ENCODE results near the gene ADCK2.
A peak's percentile ranks its signal among the peaks of the same experiment; 100 is the strongest.
"Not testable (repeated sequence)": the region's sequence is repeated elsewhere in the genome, so short reads cannot be mapped to it uniquely, and the experiment has no call there.

The ADCK2 gene

DNA sequence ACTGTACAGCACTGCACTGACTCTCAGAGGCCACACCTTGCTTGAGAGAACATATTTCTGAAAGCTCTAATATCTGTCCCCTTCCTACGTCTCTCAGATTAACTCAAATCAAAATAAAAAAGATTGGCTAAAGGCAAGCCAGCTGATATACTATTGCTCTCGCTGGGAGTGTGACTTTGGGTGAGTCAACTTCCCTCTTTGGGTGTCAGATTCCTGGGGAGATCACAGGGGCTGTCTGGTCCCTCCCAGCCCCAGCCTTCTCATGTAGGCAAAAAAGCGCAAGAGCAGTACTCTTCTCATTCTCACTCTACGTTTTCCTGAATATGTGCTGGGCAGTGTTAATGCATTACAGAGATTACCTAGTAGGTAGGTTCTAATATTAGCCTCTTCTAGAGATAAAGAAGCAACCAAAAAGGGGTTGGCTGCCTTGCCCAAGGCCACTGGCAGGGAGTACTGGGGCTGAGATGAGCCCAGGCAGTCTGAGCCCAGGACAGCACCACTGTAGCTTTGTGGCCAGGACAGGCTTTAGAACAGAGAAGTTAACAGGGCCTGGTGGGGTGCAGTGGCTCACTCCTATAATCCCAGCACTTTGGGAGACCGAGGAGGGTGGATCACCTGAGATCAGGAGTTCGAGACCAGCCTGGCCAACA lies 23.1 kb upstream of the ADCK2 start:
- no peak for DNase-seq

DNA sequence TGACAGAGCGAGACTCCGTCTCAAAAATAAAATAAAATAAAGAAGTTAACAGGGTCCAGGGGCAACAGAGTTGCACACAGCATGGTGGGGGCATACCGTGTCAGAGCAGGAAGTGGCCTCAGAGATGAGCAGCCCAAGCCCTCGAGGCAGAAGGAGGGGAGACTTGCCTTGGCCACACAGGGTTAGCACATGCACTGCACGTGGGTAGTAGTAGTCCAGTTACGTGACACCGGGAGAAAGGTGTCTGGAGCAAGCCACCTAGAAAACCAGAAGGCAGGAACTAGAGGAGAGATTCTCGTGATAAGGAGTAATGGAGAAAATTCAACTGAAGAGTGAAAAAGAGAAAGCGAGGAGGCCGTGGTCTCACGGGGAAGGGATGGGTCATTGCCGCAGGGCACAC lies 22.4 kb upstream of the ADCK2 start:
- no peak for DNase-seq

DNA sequence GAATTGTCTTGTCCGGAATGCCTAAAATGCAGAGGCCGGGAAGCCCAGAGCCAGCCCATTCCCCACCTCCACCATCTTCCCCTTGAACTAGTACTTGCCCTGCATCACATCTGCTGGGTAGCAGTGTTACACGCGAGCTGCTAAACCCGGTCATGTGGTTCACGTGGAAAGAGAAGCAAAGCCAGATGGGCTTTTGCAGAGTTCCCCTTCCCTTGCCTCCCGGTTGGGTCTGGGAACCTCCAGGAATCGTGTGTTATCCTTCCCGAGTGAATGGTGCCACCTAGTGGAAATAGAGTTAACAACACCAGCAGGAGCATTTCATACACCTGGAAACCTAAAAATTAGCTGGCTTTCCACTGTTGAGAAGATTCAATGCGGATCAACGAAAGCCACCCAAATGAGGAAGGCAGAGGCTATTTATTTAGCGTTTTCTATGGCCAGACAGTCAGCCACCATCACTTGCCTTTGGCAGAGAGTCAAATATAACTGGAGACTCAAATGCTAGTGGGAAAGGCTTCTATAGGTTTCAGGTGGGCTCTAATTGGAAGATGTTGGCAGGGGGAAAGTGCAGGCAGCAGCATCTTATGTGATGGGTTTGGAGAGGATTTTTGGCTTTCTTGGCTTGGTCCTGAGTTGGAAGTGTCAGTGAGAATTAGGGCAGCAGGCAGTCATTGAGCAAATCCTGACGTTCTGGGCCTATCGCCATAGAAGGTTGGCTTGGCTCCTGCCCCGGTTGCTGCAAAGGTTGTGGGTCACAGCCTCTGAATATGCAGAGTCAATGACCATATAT lies 19.2 kb upstream of the ADCK2 start:
- peak; percentile 78 for DNase-seq

DNA sequence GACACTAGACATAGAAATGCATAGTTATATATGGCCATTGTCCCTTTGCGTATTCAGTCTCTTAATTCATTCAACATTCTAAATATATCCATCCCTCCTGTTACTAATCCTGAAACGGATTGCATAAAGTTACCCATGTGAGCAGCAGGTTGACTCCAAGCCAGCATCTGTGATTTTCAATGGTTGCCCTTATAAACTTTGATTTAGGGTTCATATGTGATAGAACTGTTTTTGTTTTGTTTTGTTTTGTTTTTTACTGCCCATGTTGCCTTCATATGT lies 18.7 kb upstream of the ADCK2 start:
- no peak for DNase-seq

DNA sequence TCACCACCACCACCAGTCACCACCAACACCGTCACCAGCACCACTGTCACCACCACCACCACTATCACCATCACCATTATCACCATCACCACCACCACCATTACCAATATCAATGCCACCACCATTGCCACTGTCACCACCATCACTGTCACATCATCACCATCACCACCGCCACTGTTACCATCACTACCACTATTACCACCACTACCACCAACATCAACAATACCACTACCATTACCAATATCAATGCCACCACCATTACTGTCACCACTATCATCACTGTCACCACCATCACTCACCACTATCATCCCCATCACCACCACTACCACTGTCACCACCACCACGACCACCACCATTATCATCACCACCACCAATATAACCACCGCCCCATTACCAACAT lies 18.1 kb upstream of the ADCK2 start:
- DNase-seq, result no peak

DNA sequence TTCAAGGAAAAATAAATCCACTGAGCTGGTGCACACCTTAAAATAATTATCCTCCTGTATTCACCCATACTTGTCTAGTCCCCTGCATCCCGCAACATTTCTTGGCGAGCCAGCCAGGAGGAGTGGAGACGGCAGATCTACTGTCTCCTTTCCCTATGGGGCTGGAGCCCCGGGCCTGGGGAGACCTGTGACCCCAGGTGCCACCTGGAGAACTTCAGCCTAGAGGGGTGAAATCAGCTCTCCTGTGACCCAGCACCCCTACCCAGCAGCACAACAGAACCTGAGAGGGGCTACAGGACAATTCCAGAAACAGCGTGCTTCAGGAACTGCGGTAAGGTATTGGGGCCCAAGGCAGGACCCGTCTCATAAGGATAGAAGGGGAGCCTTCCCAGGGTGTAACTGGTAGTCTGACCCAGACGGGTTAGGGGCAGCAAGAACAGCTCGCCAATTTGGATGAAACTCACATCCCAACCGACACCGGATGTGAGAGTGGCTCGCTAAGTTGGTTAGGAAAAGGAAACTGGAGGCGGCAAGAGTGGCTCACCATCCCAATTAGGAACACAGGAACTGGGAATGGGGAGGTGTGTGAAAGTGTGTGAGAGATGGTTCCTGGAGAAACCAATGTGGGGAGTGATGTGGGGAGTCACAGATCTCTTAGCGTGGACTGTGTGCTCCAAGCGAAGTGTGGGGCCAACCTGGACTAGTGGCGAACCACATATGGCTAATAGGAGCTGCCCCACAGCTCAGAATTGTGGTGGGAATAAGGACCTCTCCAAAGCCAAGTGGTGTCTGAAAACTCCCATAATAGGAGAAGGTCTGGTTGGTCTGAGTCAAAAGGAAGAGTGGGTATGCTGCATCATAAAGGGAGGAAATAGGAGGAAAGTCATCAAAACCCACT lies 17.0 kb upstream of the ADCK2 start:
- DNase-seq, result no peak

DNA sequence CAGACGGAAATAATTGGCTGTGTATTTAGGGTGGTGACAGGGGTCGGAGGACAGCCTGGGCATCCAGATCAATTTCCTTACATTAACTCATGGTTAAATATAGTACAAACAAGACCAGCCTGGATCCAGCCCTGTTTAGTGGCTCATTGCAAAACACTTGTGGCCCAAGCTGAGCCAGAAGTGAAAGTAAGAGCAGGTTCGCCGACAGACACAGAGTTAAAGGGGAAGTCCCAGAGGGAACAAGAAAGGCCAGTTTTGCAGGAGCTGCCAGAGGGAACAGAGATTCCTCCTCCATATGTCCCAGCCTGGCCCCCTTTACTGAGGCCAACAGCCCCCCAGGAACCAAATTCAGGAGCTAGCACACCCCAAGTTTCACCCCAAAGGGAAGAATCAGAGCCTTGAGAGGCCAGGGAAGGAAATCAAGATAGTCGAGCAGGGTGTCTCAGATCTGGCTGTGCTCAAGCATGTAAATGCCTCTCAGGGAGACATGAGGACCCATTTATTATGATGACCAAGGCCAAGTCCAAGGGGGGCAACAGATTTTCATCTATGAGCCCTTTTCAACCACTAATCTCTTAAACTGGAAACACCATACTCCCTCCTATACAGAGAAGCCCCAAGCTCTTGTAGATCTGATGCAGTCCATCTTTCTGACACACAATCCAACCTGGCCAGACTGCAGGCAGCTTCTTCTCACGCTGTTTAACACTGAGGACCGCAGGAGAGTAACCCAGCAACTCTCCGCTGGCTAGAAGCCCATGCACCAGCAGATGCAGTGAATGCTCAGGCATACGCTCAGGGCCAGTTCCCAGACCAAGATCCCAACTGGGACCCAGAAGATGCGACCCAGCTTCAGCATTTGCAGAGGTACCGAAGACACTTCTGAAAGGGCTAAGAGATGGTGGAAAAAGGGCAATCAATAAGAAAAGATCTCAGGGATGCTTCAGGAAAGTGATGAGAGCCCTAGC lies 15.9 kb upstream of the ADCK2 start:
- DNase-seq, result no peak

DNA sequence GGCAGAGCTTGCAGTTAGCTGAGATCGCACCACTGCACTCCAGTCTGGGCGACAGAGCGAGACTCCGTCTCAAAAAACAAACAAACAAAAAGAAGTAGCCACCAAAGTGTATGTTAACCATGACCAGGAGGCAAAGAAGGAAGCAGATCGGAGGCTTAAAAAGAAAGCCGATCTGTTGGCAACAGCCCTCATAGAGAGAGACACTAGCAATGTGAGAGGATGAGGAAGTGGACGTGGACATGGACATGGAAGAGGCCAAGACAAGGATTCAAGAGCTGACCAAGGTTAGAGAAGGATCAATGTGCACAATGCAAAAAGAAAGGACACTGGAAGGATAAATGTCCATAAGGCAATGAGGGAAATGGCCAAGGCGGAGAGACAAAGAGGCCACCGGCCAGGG lies 14.9 kb upstream of the ADCK2 start:
- DNase-seq, result no peak

DNA sequence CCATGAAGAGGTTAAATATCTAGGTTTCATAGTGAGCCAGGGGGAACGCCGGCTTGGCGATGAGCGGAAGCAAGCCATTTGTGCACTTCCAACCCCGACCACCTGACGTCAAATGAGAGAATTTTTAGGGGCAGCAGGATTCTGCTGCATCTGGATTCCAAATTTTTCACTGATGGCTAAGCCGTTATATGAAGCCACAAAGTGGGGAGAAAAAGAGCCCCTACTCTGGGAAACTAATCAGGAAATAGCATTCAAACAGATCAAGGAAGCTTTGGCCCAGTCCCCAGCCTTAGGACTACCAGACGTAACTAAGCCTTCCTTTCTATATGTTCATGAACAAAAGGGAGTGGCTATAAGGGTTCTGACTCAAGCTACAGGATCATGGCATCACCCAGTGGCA lies 12.9 kb upstream of the ADCK2 start:
- no peak for DNase-seq

DNA sequence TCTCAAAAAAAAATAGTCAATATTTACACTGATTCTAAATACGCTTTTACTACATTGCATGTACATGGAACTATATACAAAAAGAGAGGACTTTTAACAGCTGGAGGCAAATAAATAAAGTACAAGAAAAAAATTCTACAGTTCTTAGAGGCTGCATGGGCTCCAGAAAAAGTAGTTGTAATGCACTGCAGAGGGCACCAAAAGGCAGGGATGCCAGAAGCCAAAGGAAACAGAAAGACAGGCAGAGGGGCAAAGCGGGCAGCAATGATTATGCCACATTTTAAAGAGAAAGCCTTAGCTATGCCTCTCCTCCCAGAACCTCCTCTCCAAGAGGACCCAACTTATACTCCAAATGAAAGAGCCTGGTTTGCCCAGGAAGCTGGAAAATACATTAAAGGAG lies 11.6 kb upstream of the ADCK2 start:
- no peak for DNase-seq

DNA sequence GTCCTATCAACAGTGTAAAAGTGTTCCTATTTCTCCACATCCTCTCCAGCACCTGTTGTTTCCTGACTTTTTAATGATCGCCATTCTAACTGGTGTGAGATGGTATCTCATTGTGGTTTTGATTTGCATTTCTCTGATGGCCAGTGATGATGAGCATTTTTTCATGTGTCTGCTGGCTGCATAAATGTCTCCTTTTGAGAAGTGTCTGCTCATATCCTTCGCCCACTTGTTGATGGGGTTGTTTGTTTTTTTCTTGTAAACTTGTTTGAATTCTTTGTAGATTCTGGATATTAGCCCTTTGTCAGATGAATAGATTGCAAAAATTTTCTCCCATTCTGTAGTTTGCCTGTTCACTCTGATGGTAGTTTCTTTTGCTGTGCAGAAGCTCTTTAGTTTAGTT lies 9.8 kb upstream of the ADCK2 start:
- DNase-seq, result not testable (repeated sequence)

DNA sequence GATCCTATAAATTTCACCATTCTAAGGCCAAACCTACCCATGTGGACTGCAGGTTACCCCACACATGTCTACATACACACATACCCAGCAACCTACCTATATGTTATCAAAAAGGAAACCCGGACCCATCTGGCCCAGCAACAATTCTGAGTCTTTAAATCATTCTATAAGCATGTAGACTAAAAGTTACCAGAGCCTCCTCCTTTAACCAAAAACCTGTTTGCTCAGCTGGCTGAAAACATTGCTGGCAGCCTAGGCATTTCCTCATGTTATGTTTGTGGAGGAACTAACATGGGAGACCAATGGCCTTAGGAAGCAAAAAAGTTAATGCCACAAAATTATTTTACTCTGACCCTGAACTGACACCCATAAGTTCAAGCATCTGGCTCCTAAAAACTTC lies 5.3 kb upstream of the ADCK2 start:
- no peak for DNase-seq

DNA sequence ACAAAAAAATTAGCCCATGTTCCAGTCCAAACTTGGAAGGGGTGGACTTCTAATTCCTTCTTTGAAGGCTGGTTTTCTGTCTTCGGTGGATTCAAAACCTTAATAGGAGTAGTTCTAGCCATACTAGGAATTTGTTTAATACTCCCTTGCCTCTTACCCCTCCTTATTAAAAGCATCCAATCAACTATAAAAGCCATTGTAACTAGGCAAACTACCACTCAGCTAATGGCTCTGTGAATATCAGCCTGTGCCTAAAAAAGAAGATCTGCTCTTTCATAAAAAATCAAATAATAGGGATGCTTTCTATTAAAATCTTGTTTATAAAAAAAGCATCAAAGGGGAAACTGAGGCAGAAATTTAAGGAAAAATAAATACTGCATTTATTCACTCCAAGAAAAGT lies 4.1 kb upstream of the ADCK2 start:
- no peak for DNase-seq

DNA sequence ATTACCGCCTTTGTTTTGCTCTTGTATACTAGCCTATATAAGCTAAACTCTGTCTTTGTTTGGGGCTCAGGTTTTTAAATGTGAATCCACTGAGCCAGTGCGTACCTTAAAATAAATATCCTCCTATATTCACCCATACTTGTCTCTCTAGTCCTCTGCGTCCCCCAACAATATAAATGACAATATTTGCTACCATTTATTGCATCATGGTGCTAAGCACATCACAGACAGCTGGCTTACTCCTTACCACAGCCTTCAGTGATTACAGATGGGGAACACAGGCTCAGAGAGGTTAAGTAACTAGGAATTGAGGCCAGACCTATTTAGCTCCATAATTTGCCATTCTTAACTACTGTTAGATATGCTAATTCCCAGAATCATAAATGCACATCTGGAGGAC lies 3.4 kb upstream of the ADCK2 start:
- no peak for DNase-seq

DNA sequence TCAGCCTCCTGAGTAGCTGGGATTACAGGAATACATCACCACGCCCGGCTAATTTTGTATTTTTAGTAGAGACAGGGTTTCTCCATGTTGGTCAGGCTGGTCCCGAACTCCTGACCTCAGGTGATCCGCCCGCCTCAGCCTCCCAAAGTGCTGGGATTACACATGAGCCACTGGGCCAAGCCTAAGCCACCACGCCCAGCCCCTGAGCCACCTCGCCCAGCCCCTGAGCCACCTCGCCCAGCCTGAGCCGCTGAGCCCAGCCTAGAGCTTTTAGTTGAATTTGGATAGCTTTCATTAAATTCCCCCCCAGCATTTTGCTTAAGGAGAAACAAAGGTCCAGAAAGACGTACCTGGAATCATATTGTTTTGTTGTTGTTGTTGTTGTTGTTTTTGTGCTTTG lies 2.9 kb upstream of the ADCK2 start:
- not testable (repeated sequence) for DNase-seq

DNA sequence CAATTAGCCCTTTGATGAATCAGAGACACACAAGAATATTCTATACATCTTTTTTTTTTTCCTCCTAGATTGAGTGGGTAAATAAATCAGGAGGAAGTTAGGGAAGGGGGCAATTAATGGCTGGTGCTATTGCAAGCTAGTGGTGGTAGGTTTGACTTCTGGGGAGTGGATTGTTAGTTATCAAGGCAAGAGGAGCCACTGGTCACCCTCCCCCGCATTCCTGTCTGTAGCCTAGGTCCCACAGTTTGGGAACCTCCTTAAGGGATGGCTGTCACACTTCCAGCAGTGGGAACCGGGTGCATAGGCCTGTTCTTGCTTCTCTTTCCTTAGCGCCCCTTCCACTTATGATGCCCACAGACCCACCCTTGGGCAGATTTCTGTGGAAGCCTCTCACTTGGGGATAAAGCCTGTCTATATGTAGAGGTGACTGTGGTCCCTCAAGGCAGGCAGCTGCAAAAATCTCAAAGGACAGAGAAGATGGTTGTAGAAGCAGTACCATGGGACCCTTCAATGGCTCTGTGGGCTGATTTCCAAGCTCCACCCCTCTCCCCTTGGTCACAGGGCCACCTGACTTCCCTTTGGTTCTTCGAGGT lies 2.3 kb upstream of the ADCK2 start:
- DNase-seq, result no peak

DNA sequence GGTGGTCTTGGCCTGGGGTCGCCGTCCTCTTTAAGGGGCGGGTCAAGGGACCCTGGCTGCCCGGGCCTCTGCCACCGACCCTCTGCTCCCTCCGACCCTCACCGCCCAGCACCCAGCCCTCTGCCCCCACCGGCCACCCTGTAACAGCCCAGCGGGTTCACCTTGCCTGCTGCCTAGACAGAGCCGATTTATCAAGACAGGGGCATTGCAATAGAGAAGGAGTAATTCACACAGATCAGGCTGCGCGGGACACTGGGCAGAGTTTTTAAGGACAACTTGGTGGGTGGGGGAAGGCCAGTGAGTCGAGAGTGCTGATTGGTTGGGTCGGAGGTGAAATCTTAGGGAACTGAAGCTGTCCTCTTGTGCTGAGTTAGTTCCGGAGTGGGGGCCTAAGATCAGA lies 779 bp upstream of the ADCK2 start:
- DNase-seq, result no peak

DNA sequence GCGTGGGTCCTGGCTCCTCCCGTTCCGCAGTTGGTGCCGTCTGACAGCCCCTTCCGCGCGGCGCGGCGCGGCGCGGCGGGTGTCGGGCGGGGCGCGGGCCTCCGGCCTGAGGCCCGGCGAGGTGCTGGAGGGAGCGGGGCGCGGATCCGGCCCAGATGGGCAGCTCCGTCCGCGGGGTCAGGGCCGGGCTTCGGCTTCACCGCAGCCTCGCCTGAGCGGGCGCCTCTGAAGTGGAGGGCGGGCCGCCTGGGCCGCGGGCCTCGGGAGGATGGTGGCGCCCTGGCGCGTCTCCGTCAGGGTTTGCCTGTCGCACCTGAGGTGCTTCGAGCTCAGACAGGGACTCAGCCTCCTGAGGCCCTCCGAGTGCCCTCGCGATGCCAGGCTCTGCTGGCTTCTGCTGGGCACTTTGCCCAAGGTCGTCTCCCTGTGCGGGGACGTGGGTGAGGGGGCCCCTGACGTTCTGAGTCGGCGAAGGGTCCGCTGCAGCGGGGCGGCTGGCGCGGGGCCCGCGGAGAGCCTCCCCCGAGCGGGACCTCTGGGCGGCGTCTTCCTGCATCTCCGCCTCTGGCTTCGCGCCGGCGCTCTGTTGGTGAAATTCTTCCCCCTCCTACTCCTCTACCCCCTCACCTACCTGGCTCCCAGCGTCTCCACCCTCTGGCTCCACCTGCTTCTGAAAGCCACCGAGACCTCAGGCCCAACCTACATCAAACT lies 473 bp downstream of the ADCK2 start:
- peak; percentile 87 for DNase-seq

DNA sequence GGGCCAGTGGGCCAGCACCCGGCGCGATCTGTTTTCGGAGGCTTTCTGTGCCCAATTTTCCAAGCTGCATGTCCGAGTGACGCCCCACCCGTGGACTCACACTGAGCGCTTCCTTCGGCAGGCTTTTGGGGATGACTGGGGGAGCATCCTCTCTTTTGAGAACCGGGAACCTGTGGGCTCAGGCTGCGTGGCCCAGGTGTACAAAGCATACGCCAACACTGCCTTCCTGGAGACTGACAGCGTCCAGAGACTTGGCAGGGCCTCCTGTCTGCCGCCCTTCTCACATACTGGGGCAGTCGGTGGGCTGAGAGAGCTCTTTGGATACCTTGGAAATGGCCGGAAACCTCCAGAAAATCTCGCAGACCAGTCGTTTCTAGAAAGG lies 1.0 kb downstream of the ADCK2 start:
- DNase-seq, result peak; percentile 65

DNA sequence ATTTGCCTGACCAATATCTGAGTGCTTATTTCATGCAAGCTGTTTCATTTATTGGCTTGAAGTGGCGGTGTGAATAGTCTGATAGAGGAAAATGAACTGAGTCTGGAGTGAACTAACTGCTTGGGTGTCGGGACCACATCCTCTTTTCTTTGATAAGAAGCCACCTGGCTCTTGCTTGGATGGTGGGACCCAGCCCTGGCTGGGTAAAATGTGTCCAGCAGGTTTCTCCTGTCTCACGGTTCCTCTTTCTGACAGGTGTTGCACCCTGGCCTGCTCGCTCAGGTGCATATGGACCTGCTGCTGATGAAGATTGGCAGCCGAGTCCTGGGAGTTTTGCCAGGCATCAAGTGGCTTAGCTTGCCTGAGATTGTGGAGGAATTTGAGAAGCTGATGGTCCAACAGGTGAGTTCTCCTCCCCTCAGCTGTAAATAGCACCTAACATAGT lies 1.6 kb downstream of the ADCK2 start:
- DNase-seq, result peak; percentile 65

DNA sequence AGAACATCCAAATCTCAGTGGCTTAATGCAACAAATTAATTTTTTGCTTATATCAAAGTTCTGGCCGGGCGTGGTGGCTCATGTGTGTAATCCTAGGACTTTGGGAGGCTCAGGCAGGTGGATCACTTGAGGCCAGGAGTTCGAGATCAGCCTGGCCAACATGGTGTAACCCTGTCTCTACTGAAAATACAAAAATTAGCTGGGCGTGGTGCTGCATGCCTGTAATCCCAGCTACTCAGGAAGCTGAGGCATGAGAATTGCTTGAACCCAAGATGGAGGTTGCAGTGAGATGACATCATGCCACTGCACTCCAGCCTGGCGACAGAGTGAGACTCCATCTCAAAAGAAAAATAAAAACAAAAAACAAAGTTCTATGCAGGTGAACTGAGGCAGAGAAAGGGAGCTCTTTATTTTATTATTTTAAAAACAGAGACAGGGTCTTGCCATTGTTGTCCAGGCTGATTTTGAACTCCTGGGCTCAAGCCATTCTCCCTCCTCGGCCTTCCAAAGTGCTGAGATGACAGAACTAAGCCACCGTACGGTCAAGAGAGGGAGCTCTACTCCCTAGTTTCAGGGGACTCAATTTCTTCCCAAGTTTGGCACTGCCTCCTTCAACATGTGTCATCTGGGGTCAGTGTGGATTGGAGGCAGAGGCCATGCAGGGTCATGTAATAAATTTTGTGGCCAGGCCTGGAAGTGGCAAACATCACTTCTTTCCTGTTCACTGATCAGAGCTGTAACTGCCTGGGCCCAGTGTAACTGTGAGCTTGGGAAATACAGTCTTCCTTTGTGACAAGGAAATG lies 2.4 kb downstream of the ADCK2 start:
- peak; percentile 18 for DNase-seq

All from NCI-H526 treated with DMSO at 0.1 percent for 48 hours (cell line).